Measurements from ENCODE around the gene CST7. TPM values are rescaled to one million over a fixed set of nuclear protein-coding genes. Genes with fewer than 3 reads are reported as not detected.

CST7 gene
- total and polyA plus RNA-seq, 2 of the 13 experiments (the other 11 are each of a cell fraction or from before 2014, with no cell fraction given): not detected

DNA sequence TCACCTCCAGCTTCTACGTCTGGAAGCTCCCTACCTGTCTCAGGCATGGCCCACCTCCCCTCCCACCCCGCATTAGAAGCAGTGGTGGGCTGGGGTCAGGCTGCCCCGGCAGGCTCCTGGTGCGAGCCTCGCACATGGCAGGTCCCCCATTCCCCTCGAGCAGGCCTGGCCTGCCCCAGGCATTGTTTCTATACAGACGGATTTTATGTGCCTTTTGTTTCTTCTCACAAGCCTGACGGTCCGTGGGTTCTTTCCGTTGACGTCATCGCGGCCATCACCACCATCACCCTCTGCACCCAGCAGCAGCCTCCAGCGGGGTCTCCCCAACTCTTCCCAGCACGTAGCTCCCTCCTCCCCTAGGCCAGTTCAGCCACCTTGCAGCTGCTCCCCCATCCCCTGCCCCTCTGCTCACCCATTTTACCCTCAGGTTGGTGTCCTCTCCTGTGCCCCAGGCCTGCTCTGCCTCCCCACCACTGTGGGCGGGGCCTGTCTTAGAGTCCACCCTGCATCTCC, 4.6 kb downstream of the CST7 start (continued):
- TF ChIP-seq AGO2 (optimal IDR thresholded peaks at IDR 0.05; ENCODE audit: low read depth, low read length) (peak; percentile 70), ETV6 (CRISPR knock-in tag; conservative IDR thresholded peaks at IDR 0.05) (no peak), RBM22 (optimal IDR thresholded peaks at IDR 0.05; ENCODE audit: low read length) (no peak), ZNF777 (CRISPR knock-in tag; IDR thresholded peaks at IDR 0.05) (no peak), ZNF143 (CRISPR knock-in tag; IDR thresholded peaks at IDR 0.05) (no peak)

DNA sequence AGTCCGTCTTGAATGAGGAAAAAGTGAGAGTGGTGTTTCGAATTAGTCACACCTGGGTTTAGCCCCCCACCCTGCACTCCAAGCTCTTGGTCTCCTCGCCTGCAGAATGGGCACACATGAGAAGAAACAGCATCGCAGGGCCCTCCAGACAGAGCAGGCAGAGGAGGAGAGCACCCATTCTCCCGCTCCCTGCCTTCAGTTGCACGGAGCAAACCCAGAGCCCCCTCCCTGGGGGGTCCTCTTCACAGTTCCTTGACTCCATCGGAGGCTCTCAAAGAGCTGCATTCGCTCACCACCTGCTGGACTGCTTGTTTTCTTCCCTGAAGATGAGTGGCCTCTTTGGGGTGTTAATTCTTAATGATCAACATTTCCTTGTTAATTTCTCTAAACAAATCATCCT, 5.1 kb downstream of the CST7 start:
- H4K20me1 ChIP-seq (ENCODE audit: insufficient read depth, low read length): no peaks in the 10 kb centered on the region; the same call in 1 of the 2 replicates
- no peak overlapping the region for H2AFZ ChIP-seq (ENCODE audit: low read length)
- peaks cover 4 to 7% of the 10 kb centered on the region in 2 experiments; a peak in 3 of 5 replicates for H3K36me3 ChIP-seq (replicated peaks in 1 of 2; ENCODE audit: control insufficient read depth in 1 of 2, insufficient read depth in 2 of 2, low read length in 2 of 2)
- in situ Hi-C loops (cut with HindIII; ENCODE audit: extremely low pct_ligation_motif_present, low pct_unique_long_range_greater_than_20kb): no loop called here
- ChIA-PET POLR2A (no interaction called here), CTCF (ENCODE audit: low intra/inter-chr PET ratio, low total read pairs) (no interaction called here)
- H3K9ac ChIP-seq (ENCODE audit: insufficient read depth, low read depth, low read length): no peak overlapping the region
- no peaks in the 10 kb centered on the region for H3K9me3 ChIP-seq (ENCODE audit: low read length)
- no peak for FAIRE-seq
- H3K79me2 ChIP-seq (ENCODE audit: insufficient read depth, low read length): no peaks in the 10 kb centered on the region
- BruUV-seq (replicated peaks): TSS peak; percentile 44
- TF ChIP-seq, protein P1, sequence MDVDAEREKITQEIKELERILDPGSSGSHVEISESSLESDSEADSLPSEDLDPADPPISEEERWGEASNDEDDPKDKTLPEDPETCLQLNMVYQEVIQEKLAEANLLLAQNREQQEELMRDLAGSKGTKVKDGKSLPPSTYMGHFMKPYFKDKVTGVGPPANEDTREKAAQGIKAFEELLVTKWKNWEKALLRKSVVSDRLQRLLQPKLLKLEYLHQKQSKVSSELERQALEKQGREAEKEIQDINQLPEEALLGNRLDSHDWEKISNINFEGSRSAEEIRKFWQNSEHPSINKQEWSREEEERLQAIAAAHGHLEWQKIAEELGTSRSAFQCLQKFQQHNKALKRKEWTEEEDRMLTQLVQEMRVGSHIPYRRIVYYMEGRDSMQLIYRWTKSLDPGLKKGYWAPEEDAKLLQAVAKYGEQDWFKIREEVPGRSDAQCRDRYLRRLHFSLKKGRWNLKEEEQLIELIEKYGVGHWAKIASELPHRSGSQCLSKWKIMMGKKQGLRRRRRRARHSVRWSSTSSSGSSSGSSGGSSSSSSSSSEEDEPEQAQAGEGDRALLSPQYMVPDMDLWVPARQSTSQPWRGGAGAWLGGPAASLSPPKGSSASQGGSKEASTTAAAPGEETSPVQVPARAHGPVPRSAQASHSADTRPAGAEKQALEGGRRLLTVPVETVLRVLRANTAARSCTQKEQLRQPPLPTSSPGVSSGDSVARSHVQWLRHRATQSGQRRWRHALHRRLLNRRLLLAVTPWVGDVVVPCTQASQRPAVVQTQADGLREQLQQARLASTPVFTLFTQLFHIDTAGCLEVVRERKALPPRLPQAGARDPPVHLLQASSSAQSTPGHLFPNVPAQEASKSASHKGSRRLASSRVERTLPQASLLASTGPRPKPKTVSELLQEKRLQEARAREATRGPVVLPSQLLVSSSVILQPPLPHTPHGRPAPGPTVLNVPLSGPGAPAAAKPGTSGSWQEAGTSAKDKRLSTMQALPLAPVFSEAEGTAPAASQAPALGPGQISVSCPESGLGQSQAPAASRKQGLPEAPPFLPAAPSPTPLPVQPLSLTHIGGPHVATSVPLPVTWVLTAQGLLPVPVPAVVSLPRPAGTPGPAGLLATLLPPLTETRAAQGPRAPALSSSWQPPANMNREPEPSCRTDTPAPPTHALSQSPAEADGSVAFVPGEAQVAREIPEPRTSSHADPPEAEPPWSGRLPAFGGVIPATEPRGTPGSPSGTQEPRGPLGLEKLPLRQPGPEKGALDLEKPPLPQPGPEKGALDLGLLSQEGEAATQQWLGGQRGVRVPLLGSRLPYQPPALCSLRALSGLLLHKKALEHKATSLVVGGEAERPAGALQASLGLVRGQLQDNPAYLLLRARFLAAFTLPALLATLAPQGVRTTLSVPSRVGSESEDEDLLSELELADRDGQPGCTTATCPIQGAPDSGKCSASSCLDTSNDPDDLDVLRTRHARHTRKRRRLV (CRISPR knock-in tag; IDR thresholded peaks at IDR 0.05): no peak
- TF ChIP-seq ZNF543 (CRISPR knock-in tag; IDR thresholded peaks at IDR 0.05) (no peak), ZNF264 (CRISPR knock-in tag; IDR thresholded peaks at IDR 0.05) (no peak), TBL1XR1 (IDR thresholded peaks at IDR 0.05; ENCODE audit: borderline replicate concordance, low read length, partially characterized antibody) (no peak), ZNF33B (CRISPR knock-in tag; IDR thresholded peaks at IDR 0.05) (no peak)
- TF ChIP-seq, protein P2, sequence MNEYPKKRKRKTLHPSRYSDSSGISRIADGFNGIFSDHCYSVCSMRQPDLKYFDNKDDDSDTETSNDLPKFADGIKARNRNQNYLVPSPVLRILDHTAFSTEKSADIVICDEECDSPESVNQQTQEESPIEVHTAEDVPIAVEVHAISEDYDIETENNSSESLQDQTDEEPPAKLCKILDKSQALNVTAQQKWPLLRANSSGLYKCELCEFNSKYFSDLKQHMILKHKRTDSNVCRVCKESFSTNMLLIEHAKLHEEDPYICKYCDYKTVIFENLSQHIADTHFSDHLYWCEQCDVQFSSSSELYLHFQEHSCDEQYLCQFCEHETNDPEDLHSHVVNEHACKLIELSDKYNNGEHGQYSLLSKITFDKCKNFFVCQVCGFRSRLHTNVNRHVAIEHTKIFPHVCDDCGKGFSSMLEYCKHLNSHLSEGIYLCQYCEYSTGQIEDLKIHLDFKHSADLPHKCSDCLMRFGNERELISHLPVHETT (CRISPR knock-in tag; conservative IDR thresholded peaks at IDR 0.05): no peak
- no peak for DNase-seq (ENCODE audit: low spot score)
- H3K4me3 ChIP-seq (replicated peaks in 1 of 3; ENCODE audit: insufficient read depth in 1 of 3, low read depth in 2 of 3, low read length in 3 of 3): no peak overlapping the region
- WGBS (ENCODE audit: low lambda C conversion rate): 91% methylated on average over 8 of the region's 8 CpGs
- intact Hi-C loops (cut with micrococcal nuclease; ENCODE audit: unreplicated experiment): no loop called here
- peaks cover 7 to 11% of the 10 kb centered on the region in 2 experiments for H3K27me3 ChIP-seq (ENCODE audit: control insufficient read depth in 1 of 2, insufficient read depth in 2 of 2, low read length in 2 of 2)
- no peak overlapping the region for H3K4me2 ChIP-seq (ENCODE audit: low read depth, low read length)
- H3K27ac ChIP-seq (ENCODE audit: extremely low read length, insufficient read depth, low read length): no peak overlapping the region
- 0 out of 2 replicates have a peak, but pooled peaks cover 5% of the 10 kb centered on the region for H3K4me1 ChIP-seq (ENCODE audit: insufficient read depth, low read length)
- no peak for ATAC-seq

Data from HepG2 (cell line).